IPS-NIHi7 (cell line): ENCODE data around the gene OLIG2.
A peak's percentile ranks its signal among the peaks of the same experiment; 100 is the strongest.

Experiments
- DNase-seq: peaks from one replicate; pipeline ENCODE4 v3.0.0; 2012; ENCODE audit warnings: mixed read lengths; ENCODE audit errors: extremely low spot score

OLIG2 gene

GRCh38 chr21:33019885-33020557 lies 5.7 kb upstream of the OLIG2 start:
- DNase-seq = no peak

DNA sequence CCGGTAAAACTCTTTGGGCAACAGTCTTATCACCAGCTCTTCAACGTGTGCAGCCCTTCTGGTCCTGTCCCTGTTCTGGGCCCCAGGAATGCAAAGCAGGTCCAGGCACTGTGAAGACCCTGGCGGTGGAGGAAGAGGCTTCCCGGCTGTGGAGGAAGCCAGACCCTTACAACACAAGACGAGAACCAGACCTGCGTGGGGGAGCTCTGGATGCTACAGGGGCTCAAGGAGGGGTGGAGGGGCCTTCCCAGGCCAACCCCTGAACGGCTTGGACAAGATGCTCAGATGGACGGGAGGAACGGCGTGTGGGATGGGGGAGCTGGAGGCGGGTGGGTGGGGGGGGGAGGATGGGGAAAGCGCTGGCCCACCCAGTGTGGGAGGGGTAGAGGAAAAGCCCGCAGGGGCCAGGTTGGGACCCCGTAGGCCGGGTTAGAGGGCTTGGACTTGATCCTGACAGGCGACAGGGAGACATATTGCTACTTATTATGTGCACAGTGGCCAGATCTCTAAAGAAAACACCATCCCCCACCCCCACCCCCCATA lies 5.1 kb upstream of the OLIG2 start:
- no peak for DNase-seq

GRCh38 chr21:33021150-33021549 lies 4.6 kb upstream of the OLIG2 start:
- DNase-seq = no peak

DNA sequence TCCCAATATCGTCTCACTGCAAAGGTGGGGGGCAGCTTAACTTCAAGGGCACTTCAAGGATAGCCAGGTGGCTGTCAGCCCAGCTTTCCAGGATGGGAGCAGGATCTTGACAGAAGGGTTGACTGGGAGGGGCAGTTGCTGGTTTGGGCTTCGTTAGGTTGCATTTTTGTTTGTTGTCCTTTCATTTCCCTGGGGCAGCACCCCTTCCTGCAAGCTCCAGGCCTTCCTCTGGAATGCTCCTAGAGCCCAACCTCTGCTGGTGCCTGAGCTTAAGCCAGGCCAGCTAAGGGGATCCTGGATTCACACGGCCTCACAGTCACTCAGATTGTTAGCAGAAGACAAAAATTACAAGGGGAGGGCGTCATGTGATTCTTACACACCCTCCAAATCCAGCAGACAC lies 4.1 kb upstream of the OLIG2 start:
- no peak for DNase-seq

DNA sequence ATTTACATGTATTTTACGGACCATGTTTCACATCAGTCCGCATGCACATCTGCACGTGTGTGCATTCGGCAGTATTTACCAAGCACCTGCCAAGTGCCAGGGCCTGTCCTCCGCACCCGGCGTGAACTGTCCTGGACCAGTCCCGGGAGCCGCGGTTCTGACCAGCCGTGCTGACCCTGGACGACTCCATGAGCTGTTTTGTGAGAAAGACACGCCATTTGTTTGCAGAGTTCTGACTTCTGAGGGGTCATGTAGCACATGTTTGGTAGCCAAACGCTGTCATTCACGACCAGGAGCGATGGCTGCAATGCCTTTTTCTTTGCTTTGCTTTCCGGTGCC lies 3.3 kb upstream of the OLIG2 start:
- DNase-seq = no peak

GRCh38 chr21:33022828-33023573 lies 2.7 kb upstream of the OLIG2 start:
- no peak for DNase-seq

DNA sequence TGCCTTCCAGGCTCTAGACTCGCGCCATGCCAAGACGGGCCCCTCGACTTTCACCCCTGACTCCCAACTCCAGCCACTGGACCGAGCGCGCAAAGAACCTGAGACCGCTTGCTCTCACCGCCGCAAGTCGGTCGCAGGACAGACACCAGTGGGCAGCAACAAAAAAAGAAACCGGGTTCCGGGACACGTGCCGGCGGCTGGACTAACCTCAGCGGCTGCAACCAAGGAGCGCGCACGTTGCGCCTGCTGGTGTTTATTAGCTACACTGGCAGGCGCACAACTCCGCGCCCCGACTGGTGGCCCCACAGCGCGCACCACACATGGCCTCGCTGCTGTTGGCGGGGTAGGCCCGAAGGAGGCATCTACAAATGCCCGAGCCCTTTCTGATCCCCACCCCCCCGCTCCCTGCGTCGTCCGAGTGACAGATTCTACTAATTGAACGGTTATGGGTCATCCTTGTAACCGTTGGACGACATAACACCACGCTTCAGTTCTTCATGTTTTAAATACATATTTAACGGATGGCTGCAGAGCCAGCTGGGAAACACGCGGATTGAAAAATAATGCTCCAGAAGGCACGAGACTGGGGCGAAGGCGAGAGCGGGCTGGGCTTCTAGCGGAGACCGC lies 2.0 kb upstream of the OLIG2 start:
- DNase-seq = no peak

- DNase-seq = no peak
Observed at GRCh38 chr21:33024201-33025103, 1.3 kb upstream of the OLIG2 start.

DNA sequence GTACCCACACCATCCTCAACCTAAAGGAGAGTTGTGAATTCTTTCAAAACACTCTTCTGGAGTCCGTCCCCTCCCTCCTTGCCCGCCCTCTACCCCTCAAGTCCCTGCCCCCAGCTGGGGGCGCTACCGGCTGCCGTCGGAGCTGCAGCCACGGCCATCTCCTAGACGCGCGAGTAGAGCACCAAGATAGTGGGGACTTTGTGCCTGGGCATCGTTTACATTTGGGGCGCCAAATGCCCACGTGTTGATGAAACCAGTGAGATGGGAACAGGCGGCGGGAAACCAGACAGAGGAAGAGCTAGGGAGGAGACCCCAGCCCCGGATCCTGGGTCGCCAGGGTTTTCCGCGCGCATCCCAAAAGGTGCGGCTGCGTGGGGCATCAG lies 638 bp upstream of the OLIG2 start:
- DNase-seq = peak; percentile 58

GRCh38 chr21:33026443-33026858 lies 716 bp downstream of the OLIG2 start:
- DNase-seq = no peak

DNA sequence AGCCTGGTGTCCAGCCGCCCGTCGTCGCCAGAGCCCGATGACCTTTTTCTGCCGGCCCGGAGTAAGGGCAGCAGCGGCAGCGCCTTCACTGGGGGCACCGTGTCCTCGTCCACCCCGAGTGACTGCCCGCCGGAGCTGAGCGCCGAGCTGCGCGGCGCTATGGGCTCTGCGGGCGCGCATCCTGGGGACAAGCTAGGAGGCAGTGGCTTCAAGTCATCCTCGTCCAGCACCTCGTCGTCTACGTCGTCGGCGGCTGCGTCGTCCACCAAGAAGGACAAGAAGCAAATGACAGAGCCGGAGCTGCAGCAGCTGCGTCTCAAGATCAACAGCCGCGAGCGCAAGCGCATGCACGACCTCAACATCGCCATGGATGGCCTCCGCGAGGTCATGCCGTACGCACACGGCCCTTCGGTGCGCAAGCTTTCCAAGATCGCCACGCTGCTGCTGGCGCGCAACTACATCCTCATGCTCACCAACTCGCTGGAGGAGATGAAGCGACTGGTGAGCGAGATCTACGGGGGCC lies 1.2 kb downstream of the OLIG2 start:
- DNase-seq = no peak

GRCh38 chr21:33027401-33028286 lies 1.9 kb downstream of the OLIG2 start:
- no peak for DNase-seq

DNA sequence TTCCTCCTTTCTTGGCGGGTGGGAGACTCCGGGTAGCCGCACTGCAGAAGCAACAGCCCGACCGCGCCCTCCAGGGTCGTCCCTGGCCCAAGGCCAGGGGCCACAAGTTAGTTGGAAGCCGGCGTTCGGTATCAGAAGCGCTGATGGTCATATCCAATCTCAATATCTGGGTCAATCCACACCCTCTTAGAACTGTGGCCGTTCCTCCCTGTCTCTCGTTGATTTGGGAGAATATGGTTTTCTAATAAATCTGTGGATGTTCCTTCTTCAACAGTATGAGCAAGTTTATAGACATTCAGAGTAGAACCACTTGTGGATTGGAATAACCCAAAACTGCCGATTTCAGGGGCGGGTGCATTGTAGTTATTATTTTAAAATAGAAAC lies 2.5 kb downstream of the OLIG2 start:
- DNase-seq = no peak

DNA sequence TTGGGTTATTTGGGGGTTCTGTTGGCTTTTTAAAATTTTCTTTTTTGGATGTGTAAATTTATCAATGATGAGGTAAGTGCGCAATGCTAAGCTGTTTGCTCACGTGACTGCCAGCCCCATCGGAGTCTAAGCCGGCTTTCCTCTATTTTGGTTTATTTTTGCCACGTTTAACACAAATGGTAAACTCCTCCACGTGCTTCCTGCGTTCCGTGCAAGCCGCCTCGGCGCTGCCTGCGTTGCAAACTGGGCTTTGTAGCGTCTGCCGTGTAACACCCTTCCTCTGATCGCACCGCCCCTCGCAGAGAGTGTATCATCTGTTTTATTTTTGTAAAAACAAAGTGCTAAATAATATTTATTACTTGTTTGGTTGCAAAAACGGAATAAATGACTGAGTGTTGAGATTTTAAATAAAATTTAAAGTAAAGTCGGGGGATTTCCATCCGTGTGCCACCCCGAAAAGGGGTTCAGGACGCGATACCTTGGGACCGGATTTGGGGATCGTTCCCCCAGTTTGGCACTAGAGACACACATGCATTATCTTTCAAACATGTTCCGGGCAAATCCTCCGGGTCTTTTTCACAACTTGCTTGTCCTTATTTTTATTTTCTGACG lies 3.1 kb downstream of the OLIG2 start:
- DNase-seq = no peak

GRCh38 chr21:33029385-33029921 lies 3.7 kb downstream of the OLIG2 start:
- no peak for DNase-seq

DNA sequence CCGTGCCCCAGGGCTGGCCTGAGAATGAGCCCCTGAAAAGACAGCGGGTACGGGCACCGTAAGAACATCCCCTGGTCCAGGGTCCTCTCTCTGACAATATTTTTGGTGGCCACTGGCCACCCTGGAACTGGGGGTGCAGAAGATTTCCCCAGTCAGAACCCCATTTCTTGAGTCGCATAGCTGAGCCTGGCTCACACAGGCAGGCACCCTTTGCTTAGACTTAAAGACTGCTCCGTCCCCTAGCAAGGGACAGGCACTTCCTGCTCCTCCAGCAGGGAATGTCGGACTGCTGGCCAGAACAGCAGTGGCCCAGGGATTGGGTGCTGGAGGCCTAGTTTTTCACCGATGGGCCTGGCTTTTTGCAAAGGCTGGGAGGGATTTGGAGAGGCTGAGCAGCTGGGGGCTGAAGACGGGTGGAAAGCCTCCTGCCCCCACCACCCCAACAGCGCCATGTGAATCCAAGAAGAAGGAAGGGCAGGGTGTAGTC lies 4.3 kb downstream of the OLIG2 start:
- DNase-seq = no peak

GRCh38 chr21:33030633-33031032 lies 4.9 kb downstream of the OLIG2 start:
- no peak for DNase-seq

DNA sequence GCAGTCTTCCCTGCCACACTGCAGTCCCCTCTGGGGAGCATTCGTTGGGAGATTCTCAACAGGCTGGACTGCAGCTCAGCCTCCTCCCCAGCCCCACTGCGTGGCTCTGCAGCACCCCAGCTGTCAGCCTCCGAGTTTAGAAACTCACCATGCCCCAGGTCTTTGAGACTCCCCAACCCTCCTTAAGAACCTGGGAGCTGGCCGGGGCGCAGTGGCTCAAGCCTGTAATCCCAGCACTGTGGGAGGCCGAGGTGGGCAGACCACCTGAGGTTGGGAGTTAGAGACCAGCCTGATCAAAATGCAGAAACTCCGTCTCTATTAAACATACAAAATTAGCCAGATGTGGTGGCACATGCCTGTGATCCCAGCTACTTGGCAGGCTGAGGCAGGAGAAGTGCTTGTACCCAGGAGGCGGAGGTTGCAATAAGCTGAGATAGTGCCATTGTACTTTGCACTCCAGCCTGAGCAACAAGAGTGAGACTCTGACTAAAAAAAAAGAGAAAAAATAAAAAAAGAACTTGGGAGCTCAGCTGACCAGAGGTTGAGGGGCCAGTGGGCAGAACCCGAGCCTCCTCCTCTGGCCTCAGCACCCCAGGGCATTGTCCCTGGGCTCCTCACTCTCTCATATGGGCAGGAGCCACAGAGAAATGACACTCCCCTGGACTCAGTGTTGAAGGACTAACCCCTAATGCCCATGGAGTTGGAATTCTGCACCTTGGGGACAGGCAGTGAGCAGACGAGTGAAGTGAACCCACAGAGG lies 5.6 kb downstream of the OLIG2 start:
- no peak for DNase-seq

DNA sequence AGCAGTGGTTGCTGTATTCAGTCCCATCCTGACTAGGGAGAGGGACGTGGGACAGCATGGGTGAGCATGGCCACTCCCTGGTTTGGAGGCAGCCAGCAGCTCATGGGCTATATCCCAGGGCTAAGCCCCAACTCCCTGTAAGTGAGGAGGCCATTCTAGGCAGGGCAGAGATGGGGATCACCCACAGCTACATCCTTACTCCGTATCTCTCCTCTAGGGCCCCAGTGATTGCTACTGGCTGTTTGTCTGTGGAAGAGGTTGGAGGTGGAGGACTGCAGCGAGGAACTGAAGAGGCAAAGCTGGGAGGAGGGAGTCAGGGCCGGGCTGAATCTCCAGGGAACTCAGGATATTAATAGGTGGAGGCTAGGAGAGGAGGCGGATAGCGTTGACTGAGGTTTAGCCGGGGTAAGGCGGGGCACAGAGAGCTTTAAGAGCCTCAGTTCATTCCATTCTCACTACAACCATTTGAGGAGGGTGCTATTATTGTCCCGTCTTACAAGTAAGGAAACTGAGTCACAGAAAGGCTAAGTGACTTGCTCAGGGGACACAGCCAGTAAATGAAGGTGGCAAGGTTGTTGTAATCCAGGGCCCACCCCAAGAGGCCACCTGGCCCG lies 6.8 kb downstream of the OLIG2 start:
- DNase-seq = no peak
